OCI-LY3 (cell line): ENCODE measurements around the gene TENT5C.

Experiments
- EZH2phosphoT487 ChIP-seq: fragments of 200-600 bp; shearing (Covaris generic); IDR thresholded peaks from 2 replicates; pipeline ENCODE4 v1.6.1; 2018; ENCODE audit warnings: antibody characterized with exemption, mixed run types, low read depth
- TF ChIP-seq, protein P1 (sequence below): fragments of 200-600, 300-600 bp; sonication (generic); IDR thresholded peaks from 2 replicates; pipeline ENCODE4 v1.5.1; 2014; ENCODE audit warnings: antibody characterized with exemption, low read length, low read depth

DNA sequence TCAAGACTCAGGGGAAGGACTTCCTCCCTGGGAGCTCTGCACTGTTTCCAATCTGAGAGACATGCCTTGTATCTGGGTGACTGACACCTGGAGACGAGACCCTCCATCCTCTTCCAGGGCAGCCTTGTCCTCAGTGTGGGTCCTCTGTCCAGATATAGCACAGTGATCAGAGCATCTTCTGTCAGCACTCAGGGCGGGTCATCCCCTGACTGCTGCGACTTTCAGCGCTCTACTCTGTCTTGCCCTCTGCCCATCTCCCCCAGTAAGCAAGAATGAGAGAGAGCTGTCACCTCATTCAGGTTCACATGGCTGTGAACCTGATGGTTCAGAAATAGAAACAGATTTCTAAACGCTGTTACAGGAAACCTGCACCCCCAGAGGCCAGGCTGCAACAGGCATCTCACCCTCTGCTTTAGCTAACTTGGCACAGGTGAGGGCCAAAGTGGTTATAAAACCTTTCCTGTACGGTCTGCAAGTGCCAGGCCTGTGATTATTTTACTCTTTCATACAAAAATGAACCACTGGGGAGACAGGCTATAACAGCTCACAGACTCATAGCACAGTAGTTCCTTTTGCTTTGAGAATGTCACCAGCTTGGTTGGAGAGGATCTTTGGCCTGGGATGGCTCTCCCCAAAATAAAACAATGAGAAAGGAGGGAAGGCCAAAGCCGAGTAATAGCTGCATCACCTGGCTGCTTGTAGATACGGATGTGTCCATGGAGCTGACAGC is 11.4 kb upstream of the TENT5C start:
- TF ChIP-seq, protein P1, sequence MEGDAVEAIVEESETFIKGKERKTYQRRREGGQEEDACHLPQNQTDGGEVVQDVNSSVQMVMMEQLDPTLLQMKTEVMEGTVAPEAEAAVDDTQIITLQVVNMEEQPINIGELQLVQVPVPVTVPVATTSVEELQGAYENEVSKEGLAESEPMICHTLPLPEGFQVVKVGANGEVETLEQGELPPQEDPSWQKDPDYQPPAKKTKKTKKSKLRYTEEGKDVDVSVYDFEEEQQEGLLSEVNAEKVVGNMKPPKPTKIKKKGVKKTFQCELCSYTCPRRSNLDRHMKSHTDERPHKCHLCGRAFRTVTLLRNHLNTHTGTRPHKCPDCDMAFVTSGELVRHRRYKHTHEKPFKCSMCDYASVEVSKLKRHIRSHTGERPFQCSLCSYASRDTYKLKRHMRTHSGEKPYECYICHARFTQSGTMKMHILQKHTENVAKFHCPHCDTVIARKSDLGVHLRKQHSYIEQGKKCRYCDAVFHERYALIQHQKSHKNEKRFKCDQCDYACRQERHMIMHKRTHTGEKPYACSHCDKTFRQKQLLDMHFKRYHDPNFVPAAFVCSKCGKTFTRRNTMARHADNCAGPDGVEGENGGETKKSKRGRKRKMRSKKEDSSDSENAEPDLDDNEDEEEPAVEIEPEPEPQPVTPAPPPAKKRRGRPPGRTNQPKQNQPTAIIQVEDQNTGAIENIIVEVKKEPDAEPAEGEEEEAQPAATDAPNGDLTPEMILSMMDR, result no peak
- no peak for TF ChIP-seq EZH2phosphoT487
